ENCODE results near the gene PLEKHM2. TPM values are rescaled to one million over a fixed set of nuclear protein-coding genes. Genes with fewer than 3 reads are reported as not detected.

Gene PLEKHM2
- total and polyA plus RNA-seq, 12 donors: 63.7 to 106 (median 76.7) TPM

GRCh38 chr1:15768388-15768787, 84.3 kb downstream of the PLEKHM2 start:
- no peak for TF ChIP-seq CTCF (IDR thresholded peaks at IDR 0.05)
- Histone ChIP-seq H3K27me3 (no peaks in the 10 kb centered on the region), H3K27ac (no peak overlapping the region), H3K4me1 (peaks cover 0 to 24% (median 9%) of the 10 kb centered on the region in 9 donors), H3K4me3 (no peak overlapping the region), H3K9me3 (no peaks in the 10 kb centered on the region), H3K36me3 (peaks cover 0 to 77% (median 13%) of the 10 kb centered on the region in 9 donors)
- no peak for ATAC-seq
- DNase-seq: no peak
- intact Hi-C loops (cut with DNase I): no loop called here
- WGBS, 2 donors: 95 to 96% methylated on average over 7 of the region's 7 CpGs

GRCh38 chr1:15770313-15770962, 86.3 kb downstream of the PLEKHM2 start:
- intact Hi-C loops (cut with DNase I): no loop called here
- DNase-seq (no peak), ATAC-seq (no peak)
- Histone ChIP-seq H3K36me3 (peaks cover 0 to 83% (median 13%) of the 10 kb centered on the region in 9 donors), H3K9me3 (no peaks in the 10 kb centered on the region), H3K27ac (no peak overlapping the region), H3K4me1 (peaks cover 0 to 6% (median 0%) of the 10 kb centered on the region in 9 donors), H3K27me3 (no peaks in the 10 kb centered on the region), H3K4me3 (no peak overlapping the region)
- 94 to 97% methylated on average over 14 of the region's 14 CpGs for WGBS, 2 donors
- no peak for TF ChIP-seq CTCF (IDR thresholded peaks at IDR 0.05)

GRCh38 chr1:15771836-15772515, 87.9 kb downstream of the PLEKHM2 start:
- intact Hi-C loops (cut with DNase I): no loop called here
- DNase-seq: no peak
- TF ChIP-seq CTCF (IDR thresholded peaks at IDR 0.05): no peak
- Histone ChIP-seq H3K36me3 (peaks cover 0 to 90% (median 13%) of the 10 kb centered on the region in 9 donors), H3K27me3 (no peaks in the 10 kb centered on the region), H3K27ac (no peak overlapping the region), H3K4me3 (no peak overlapping the region), H3K9me3 (no peaks in the 10 kb centered on the region), H3K4me1 (no peaks in the 10 kb centered on the region)
- WGBS, 2 donors: 64 to 66% methylated on average over 6 of the region's 6 CpGs
- peak in 1 of 8 donors; percentile 27 for ATAC-seq

GRCh38 chr1:15775706-15776105, 91.6 kb downstream of the PLEKHM2 start:
- Histone ChIP-seq H3K27me3 (no peaks in the 10 kb centered on the region), H3K27ac (no peak overlapping the region), H3K36me3 (peaks cover 0 to 92% (median 10%) of the 10 kb centered on the region in 9 donors), H3K4me3 (no peak overlapping the region), H3K9me3 (no peaks in the 10 kb centered on the region), H3K4me1 (peaks cover 0 to 6% (median 0%) of the 10 kb centered on the region in 9 donors)
- ATAC-seq (no peak), DNase-seq (no peak)
- intact Hi-C loops (cut with DNase I): no loop called here
- no peak for TF ChIP-seq CTCF (IDR thresholded peaks at IDR 0.05)
- WGBS, 2 donors: 62 to 85% methylated on average over 2 of the region's 2 CpGs
